Fibroblast of lung (primary cell): ENCODE measurements around the gene KLHL29. TPM values are rescaled to one million over a fixed set of nuclear protein-coding genes. Genes with fewer than 3 reads are reported as not detected.

Experiments used
- DNase-seq, 2 donors: peaks; one replicate each; pipeline versions ENCODE4 v3.0.0 to v3.0.0-alpha.2; 2010; ENCODE audit warnings: low read depth in 2 of 2
- H2AFZ ChIP-seq: 2 replicates; pipeline ENCODE4 v1.5.1; 2012; ENCODE audit warnings: low read length, control low read depth, inconsistent platforms
- H3K27ac ChIP-seq: 2 replicates; pipeline ENCODE4 v1.5.1; 2011; ENCODE audit warnings: low read length, control low read depth; ENCODE audit not compliant: insufficient read depth
- H3K27me3 ChIP-seq: 2 replicates; pipeline ENCODE4 v1.5.1; 2011; ENCODE audit warnings: mild to moderate bottlenecking, low read length; ENCODE audit not compliant: control insufficient read depth, insufficient read depth
- H3K36me3 ChIP-seq: 2 replicates; pipeline ENCODE4 v1.5.1; 2011; ENCODE audit warnings: low read length; ENCODE audit not compliant: control insufficient read depth, insufficient read depth
- H3K4me1 ChIP-seq: 2 replicates; pipeline ENCODE4 v1.5.1; 2011; ENCODE audit warnings: low read length; ENCODE audit not compliant: control insufficient read depth, insufficient read depth; ENCODE audit errors: extremely low read depth
- H3K4me2 ChIP-seq: 2 replicates; pipeline ENCODE4 v1.5.1; 2011; ENCODE audit warnings: low read length, control low read depth; ENCODE audit not compliant: insufficient read depth; ENCODE audit errors: extremely low read depth
- H3K4me3 ChIP-seq, 4 experiments: fragments of 200-600 bp in 1 of 4; sonication (generic) in 1 of 4; replicated peaks in 1 of 4; 2 replicates each; pipeline ENCODE4 v1.5.1; 2011 to 2016; ENCODE audit warnings: low read length in 4 of 4, low read depth in 3 of 4, mild to moderate bottlenecking in 3 of 4, control low read depth in 2 of 4, inconsistent platforms in 1 of 4, mixed read lengths in 1 of 4; ENCODE audit not compliant: insufficient read depth in 1 of 4; ENCODE audit errors: control extremely low read depth in 1 of 4
- H3K79me2 ChIP-seq: 2 replicates; pipeline ENCODE4 v1.5.1; 2012; ENCODE audit warnings: mild to moderate bottlenecking, low read length, inconsistent platforms; ENCODE audit not compliant: control insufficient read depth, insufficient read depth
- H3K9ac ChIP-seq: 2 replicates; pipeline ENCODE4 v1.5.1; 2011; ENCODE audit warnings: mild to moderate bottlenecking, low read length, control low read depth; ENCODE audit not compliant: insufficient read depth
- H3K9me3 ChIP-seq: 2 replicates; pipeline ENCODE4 v1.5.1; 2012; ENCODE audit warnings: low read depth, low read length; ENCODE audit not compliant: control insufficient read depth, insufficient read depth
- H4K20me1 ChIP-seq: 2 replicates; pipeline ENCODE4 v1.5.1; 2011; ENCODE audit warnings: low read length; ENCODE audit not compliant: control insufficient read depth, insufficient read depth; ENCODE audit errors: extremely low read depth
- CTCF ChIP-seq, 2 donors: IDR thresholded peaks in 1 of 2; conservative IDR thresholded peaks in 1 of 2; 1 replicate in 1 of 2; 2 replicates in 1 of 2; pipeline ENCODE4 v1.5.1; 2011 to 2012; ENCODE audit warnings: low read length in 2 of 2, control low read depth in 1 of 2, inconsistent platforms in 1 of 2, low read depth in 1 of 2, mild to moderate bottlenecking in 1 of 2
- EZH2 ChIP-seq: IDR thresholded peaks from 2 replicates; pipeline ENCODE4 v1.5.1; 2012; ENCODE audit warnings: low read length, control low read depth, mild to moderate bottlenecking; ENCODE audit errors: missing control alignments
- polyA plus RNA-seq, 2 donors: library from polyadenylated mRNA; depleted of rRNA in 1 of 2; stranded (reverse) in 1 of 2; unstranded in 1 of 2; fragments of >200 nt; gene quantifications; 2 replicates each; pipeline ENCODE4 v1.2.1, GENCODE V29; 2011 to 2012; ENCODE audit warnings: missing spikeins in 1 of 2
- total RNA-seq: library from RNA; depleted of rRNA; stranded (reverse); fragments of >200 nt; gene quantifications from 2 replicates; pipeline ENCODE4 v1.2.1, GENCODE V29; 2014

The KLHL29 gene
- total and polyA plus RNA-seq, 2 donors (not counting 1 experiment from before 2014, with no cell fraction given), result 7.1 to 7.9 TPM

- no peak overlapping the region for H3K4me3 ChIP-seq
- peaks cover under 1% of the 10 kb centered on the region for H3K4me1 ChIP-seq
- no peaks in the 10 kb centered on the region for H3K79me2 ChIP-seq
- no peak overlapping the region for H3K9ac ChIP-seq
- DNase-seq, result no peak
- no peak overlapping the region for H2AFZ ChIP-seq
- H3K4me2 ChIP-seq, result no peak overlapping the region
- no peaks in the 10 kb centered on the region for H3K36me3 ChIP-seq
- H4K20me1 ChIP-seq, result no peaks in the 10 kb centered on the region
- no peak overlapping the region for H3K27ac ChIP-seq
- TF ChIP-seq EZH2 (no peak), CTCF (conservative IDR thresholded peaks at IDR 0.05 in 1 of 2, IDR thresholded peaks at IDR 0.05 in 1 of 2; ENCODE audit: low read depth in 1 of 2, low read length in 2 of 2) (no peak)
- peaks cover 2% of the 10 kb centered on the region for H3K27me3 ChIP-seq
- no peaks in the 10 kb centered on the region for H3K9me3 ChIP-seq
Measured at GRCh38 chr2:23571085-23571484, 186.1 kb downstream of the KLHL29 start.

- Histone ChIP-seq H3K79me2 (no peaks in the 10 kb centered on the region), H3K9ac (no peak overlapping the region), H3K4me2 (no peak overlapping the region), H3K27ac (no peak overlapping the region), H3K4me1 (no peaks in the 10 kb centered on the region), H2AFZ (no peak overlapping the region), H3K9me3 (no peaks in the 10 kb centered on the region), H3K36me3 (no peaks in the 10 kb centered on the region), H3K27me3 (peaks cover 2% of the 10 kb centered on the region), H4K20me1 (no peaks in the 10 kb centered on the region), H3K4me3 (no peak overlapping the region)
- no peak for TF ChIP-seq EZH2
- no peak for TF ChIP-seq CTCF (conservative IDR thresholded peaks at IDR 0.05 in 1 of 2, IDR thresholded peaks at IDR 0.05 in 1 of 2; ENCODE audit: low read depth in 1 of 2, low read length in 2 of 2)
- DNase-seq, result no peak
Measured at GRCh38 chr2:23571527-23572282, 186.7 kb downstream of the KLHL29 start.

GRCh38 chr2:23574919-23575654 lies 190.1 kb downstream of the KLHL29 start:
- no peak for TF ChIP-seq CTCF (conservative IDR thresholded peaks at IDR 0.05 in 1 of 2, IDR thresholded peaks at IDR 0.05 in 1 of 2; ENCODE audit: low read depth in 1 of 2, low read length in 2 of 2)
- no peak for TF ChIP-seq EZH2
- DNase-seq, result no peak
- Histone ChIP-seq H3K36me3 (no peaks in the 10 kb centered on the region), H3K27ac (no peak overlapping the region), H3K79me2 (no peaks in the 10 kb centered on the region), H3K4me3 (no peak overlapping the region), H2AFZ (no peak overlapping the region), H3K27me3 (no peaks in the 10 kb centered on the region), H3K9me3 (no peaks in the 10 kb centered on the region), H3K4me1 (no peaks in the 10 kb centered on the region), H3K9ac (no peak overlapping the region), H3K4me2 (no peak overlapping the region), H4K20me1 (no peaks in the 10 kb centered on the region)
